ENCODE data around the gene HARS1. TPM values are rescaled to one million over a fixed set of nuclear protein-coding genes. Genes with fewer than 3 reads are reported as not detected.
"Not testable (repeated sequence)": the region's sequence is repeated elsewhere in the genome, so short reads cannot be mapped to it uniquely, and the experiment has no call there.

HARS1 gene
- total and polyA plus RNA-seq, 2 donors (not counting 1 experiment from before 2014, with no cell fraction given), result 32.6 to 60.5 TPM

DNA sequence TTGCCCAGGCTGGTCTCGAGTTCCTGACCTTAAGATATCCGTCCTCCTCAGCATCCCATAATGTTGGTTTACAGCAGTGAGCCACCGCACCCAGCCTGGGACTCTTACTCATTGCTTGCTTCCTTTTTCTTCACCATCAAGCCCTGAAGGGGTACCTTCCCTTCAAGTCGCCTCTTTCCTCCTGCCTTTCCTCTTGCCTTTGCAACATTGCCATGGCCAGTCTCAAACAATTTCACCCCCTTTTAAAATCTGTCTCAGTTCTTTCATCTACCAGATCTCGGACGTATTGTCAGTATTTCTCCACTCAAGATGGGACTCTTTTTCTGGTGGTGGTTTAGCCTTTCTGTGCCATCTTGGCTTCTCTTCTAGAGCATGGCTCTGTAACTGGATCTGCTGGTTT, 29.6 kb upstream of the HARS1 start:
- H3K27ac Mint-ChIP-seq; H2AFZ ChIP-seq (ENCODE audit: insufficient read depth, low read depth, low read length, poor library complexity, severe bottlenecking); H3K36me3 ChIP-seq (replicated peaks in 1 of 2; ENCODE audit: control extremely low read depth in 1 of 2, control insufficient read depth in 1 of 2, extremely low read depth in 1 of 2, insufficient read depth in 2 of 2, low read length in 1 of 2); H3K79me2 ChIP-seq (ENCODE audit: control insufficient read depth, insufficient read depth, low read length); H3K9me3 Mint-ChIP-seq (ENCODE audit: insufficient read depth); POLR2A ChIA-PET; H3K4me3 ChIP-seq (ENCODE audit: control extremely low read depth in 1 of 5, extremely low read depth in 1 of 5, insufficient read depth in 1 of 5, low read depth in 2 of 5, low read length in 4 of 5); H4K20me1 ChIP-seq (ENCODE audit: control insufficient read depth, insufficient read depth, low read length, poor library complexity, severe bottlenecking); H3K27me3 ChIP-seq (replicated peaks in 1 of 4; ENCODE audit: control extremely low read depth in 1 of 4, control insufficient read depth in 3 of 4, insufficient read depth in 4 of 4, low read length in 3 of 4); H3K9me3 ChIP-seq (ENCODE audit: control extremely low read depth in 1 of 3, control insufficient read depth in 2 of 3, insufficient read depth in 1 of 3, low read length in 2 of 3); H3K4me3 Mint-ChIP-seq; H3K4me1 ChIP-seq (ENCODE audit: control insufficient read depth in 2 of 2, insufficient read depth in 2 of 2, low read length in 2 of 2); DNase-seq; H3K4me2 ChIP-seq (replicated peaks; ENCODE audit: low read depth, low read length, poor library complexity, severe bottlenecking); H3K9ac ChIP-seq (ENCODE audit: low read length); H3K27ac ChIP-seq (ENCODE audit: low read length in 2 of 2); ATAC-seq (ENCODE audit: low read depth); H3K4me1 Mint-ChIP-seq: not testable (repeated sequence)
- intact Hi-C loops (cut with micrococcal nuclease), result loop anchor here (1.0 kb wide), 2 partner anchors 347 to 357 kb away; no protein-coding TSS in a partner anchor
- 40% methylated on average over 4 of the region's 6 CpGs for WGBS (ENCODE audit: insufficient coverage)
- CTCF ChIA-PET, result interaction anchor here (0.5 to 5.6 kb wide), 14 partner anchors 9 to 1299 kb away, joined by 3 to 93 read pairs (median 6); no protein-coding TSS in a partner anchor
- H3K27me3 Mint-ChIP-seq, result peaks cover 19% of the 10 kb centered on the region

DNA sequence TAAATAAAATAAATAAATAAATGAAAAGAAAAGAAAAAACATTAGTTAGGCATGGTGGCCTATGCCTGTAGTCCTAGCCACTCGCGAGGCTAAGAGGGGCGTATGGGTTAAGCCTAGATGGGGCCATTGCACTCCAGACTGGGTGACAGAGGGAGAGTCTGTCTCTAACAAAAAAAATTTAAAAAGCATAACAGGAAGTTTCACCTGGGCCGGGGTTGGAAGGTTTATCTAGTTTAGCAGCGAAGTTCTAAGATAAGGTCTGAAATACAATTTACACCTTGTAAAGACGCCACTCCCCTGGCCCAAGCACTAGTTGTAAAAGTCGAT, 27.1 kb upstream of the HARS1 start:
- DNase-seq (no peak), ATAC-seq (ENCODE audit: low read depth) (no peak)
- H3K36me3 ChIP-seq (replicated peaks in 1 of 2; ENCODE audit: control extremely low read depth in 1 of 2, control insufficient read depth in 1 of 2, extremely low read depth in 1 of 2, insufficient read depth in 2 of 2, low read length in 1 of 2), result no peaks in the 10 kb centered on the region
- no peak overlapping the region for H3K9ac ChIP-seq (ENCODE audit: low read length)
- no peak overlapping the region for H3K27ac Mint-ChIP-seq
- H3K9me3 Mint-ChIP-seq (ENCODE audit: insufficient read depth), result no peaks in the 10 kb centered on the region
- no peak overlapping the region for H3K4me3 Mint-ChIP-seq
- CTCF ChIA-PET, result interaction anchor here (5.6 kb wide), 1 partner anchor 345 kb away, joined by 93 read pairs; no protein-coding TSS in a partner anchor
- no peaks in the 10 kb centered on the region for H3K79me2 ChIP-seq (ENCODE audit: control insufficient read depth, insufficient read depth, low read length)
- H3K27me3 Mint-ChIP-seq, result peaks cover 6% of the 10 kb centered on the region
- H3K4me3 ChIP-seq (ENCODE audit: control extremely low read depth in 1 of 5, extremely low read depth in 1 of 5, insufficient read depth in 1 of 5, low read depth in 2 of 5, low read length in 4 of 5), result no peak overlapping the region
- H3K27me3 ChIP-seq (replicated peaks in 1 of 4; ENCODE audit: control extremely low read depth in 1 of 4, control insufficient read depth in 3 of 4, insufficient read depth in 4 of 4, low read length in 3 of 4), result peaks cover 0 to 4% (median 2%) of the 10 kb centered on the region in 4 experiments
- H3K27ac ChIP-seq (ENCODE audit: low read length in 2 of 2), result no peak overlapping the region
- H3K4me2 ChIP-seq (replicated peaks; ENCODE audit: low read depth, low read length, poor library complexity, severe bottlenecking), result no peak overlapping the region
- H3K4me1 Mint-ChIP-seq, result no peaks in the 10 kb centered on the region
- POLR2A ChIA-PET, result no interaction called here
- no peak for TF ChIP-seq EZH2 (IDR thresholded peaks at IDR 0.05; ENCODE audit: borderline replicate concordance, insufficient read depth, low read depth, low read length, poor library complexity, severe bottlenecking)
- TF ChIP-seq, protein P1, sequence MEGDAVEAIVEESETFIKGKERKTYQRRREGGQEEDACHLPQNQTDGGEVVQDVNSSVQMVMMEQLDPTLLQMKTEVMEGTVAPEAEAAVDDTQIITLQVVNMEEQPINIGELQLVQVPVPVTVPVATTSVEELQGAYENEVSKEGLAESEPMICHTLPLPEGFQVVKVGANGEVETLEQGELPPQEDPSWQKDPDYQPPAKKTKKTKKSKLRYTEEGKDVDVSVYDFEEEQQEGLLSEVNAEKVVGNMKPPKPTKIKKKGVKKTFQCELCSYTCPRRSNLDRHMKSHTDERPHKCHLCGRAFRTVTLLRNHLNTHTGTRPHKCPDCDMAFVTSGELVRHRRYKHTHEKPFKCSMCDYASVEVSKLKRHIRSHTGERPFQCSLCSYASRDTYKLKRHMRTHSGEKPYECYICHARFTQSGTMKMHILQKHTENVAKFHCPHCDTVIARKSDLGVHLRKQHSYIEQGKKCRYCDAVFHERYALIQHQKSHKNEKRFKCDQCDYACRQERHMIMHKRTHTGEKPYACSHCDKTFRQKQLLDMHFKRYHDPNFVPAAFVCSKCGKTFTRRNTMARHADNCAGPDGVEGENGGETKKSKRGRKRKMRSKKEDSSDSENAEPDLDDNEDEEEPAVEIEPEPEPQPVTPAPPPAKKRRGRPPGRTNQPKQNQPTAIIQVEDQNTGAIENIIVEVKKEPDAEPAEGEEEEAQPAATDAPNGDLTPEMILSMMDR (IDR thresholded peaks at IDR 0.05), result no peak
- intact Hi-C loops (cut with micrococcal nuclease), result no loop called here
- WGBS (ENCODE audit: insufficient coverage), result 100% methylated on average over 2 of the region's 7 CpGs
- H3K4me1 ChIP-seq (ENCODE audit: control insufficient read depth in 2 of 2, insufficient read depth in 2 of 2, low read length in 2 of 2), result no peaks in the 10 kb centered on the region
- no peak overlapping the region for H2AFZ ChIP-seq (ENCODE audit: insufficient read depth, low read depth, low read length, poor library complexity, severe bottlenecking)
- H3K9me3 ChIP-seq (ENCODE audit: control extremely low read depth in 1 of 3, control insufficient read depth in 2 of 3, insufficient read depth in 1 of 3, low read length in 2 of 3), result no peaks in the 10 kb centered on the region
- no peaks in the 10 kb centered on the region for H4K20me1 ChIP-seq (ENCODE audit: control insufficient read depth, insufficient read depth, low read length, poor library complexity, severe bottlenecking)

DNA sequence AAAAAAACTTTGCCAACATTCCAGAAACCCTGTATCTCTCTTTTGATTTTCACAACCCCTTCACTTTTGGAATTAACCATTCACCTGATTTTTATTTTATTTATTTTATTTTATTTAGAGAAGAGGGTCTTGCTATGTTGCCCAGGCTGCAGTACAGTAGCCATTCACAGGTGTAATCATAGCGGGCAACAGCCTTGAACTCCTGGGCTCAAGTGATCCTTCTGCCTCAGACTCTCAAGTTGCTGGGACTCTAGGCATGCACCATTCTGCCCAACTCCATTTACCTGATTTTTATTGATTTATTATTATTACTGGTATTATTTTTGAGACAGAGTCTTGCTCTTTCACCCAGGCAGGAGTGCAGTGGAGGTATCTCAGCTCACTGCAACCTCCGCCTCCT, 25.1 kb upstream of the HARS1 start:
- H3K27me3 Mint-ChIP-seq; intact Hi-C loops (cut with micrococcal nuclease); H3K4me3 Mint-ChIP-seq; ATAC-seq (ENCODE audit: low read depth); POLR2A ChIA-PET; H3K4me3 ChIP-seq (ENCODE audit: control extremely low read depth in 1 of 5, extremely low read depth in 1 of 5, insufficient read depth in 1 of 5, low read depth in 2 of 5, low read length in 4 of 5); H3K27me3 ChIP-seq (replicated peaks in 1 of 4; ENCODE audit: control extremely low read depth in 1 of 4, control insufficient read depth in 3 of 4, insufficient read depth in 4 of 4, low read length in 3 of 4); H3K9me3 Mint-ChIP-seq (ENCODE audit: insufficient read depth); H3K79me2 ChIP-seq (ENCODE audit: control insufficient read depth, insufficient read depth, low read length); DNase-seq; H3K4me2 ChIP-seq (replicated peaks; ENCODE audit: low read depth, low read length, poor library complexity, severe bottlenecking); H4K20me1 ChIP-seq (ENCODE audit: control insufficient read depth, insufficient read depth, low read length, poor library complexity, severe bottlenecking); H2AFZ ChIP-seq (ENCODE audit: insufficient read depth, low read depth, low read length, poor library complexity, severe bottlenecking); H3K36me3 ChIP-seq (replicated peaks in 1 of 2; ENCODE audit: control extremely low read depth in 1 of 2, control insufficient read depth in 1 of 2, extremely low read depth in 1 of 2, insufficient read depth in 2 of 2, low read length in 1 of 2); H3K9me3 ChIP-seq (ENCODE audit: control extremely low read depth in 1 of 3, control insufficient read depth in 2 of 3, insufficient read depth in 1 of 3, low read length in 2 of 3); H3K9ac ChIP-seq (ENCODE audit: low read length); H3K4me1 Mint-ChIP-seq; CTCF ChIA-PET; H3K4me1 ChIP-seq (ENCODE audit: control insufficient read depth in 2 of 2, insufficient read depth in 2 of 2, low read length in 2 of 2); H3K27ac ChIP-seq (ENCODE audit: low read length in 2 of 2); H3K27ac Mint-ChIP-seq: not testable (repeated sequence)
- WGBS (ENCODE audit: insufficient coverage), result 92% methylated on average over 2 of the region's 2 CpGs

Data from B cell (primary cell).